ENCODE measurements around the gene GDF10. TPM values are rescaled to one million over a fixed set of nuclear protein-coding genes. Genes with fewer than 3 reads are reported as not detected.

Gene GDF10
- total RNA-seq, 1 donor from 2014 or later = not detected

DNA sequence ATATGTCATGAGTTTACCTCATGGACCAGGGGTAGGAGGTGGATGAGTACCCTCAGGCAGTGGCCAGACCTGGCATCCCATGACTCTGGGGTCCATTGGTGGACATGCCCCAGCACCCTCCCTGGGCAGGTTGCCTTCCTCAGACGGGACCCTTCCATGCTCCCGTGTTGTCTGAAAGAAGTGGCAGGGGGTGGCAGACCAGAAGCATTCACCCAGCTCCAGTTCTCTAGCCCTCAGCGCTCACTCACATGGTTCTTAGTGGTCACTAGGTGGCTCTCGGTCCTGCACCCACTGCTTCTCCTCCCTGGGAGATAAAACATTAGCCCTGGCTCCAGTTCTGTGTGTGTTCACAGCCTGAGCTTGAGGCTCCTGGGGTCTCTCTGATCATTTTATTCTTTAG is 54.2 kb downstream of the GDF10 start:
- no peak for FAIRE-seq
- no peak for DNase-seq (ENCODE audit: low read depth)
- TF ChIP-seq, protein P1, sequence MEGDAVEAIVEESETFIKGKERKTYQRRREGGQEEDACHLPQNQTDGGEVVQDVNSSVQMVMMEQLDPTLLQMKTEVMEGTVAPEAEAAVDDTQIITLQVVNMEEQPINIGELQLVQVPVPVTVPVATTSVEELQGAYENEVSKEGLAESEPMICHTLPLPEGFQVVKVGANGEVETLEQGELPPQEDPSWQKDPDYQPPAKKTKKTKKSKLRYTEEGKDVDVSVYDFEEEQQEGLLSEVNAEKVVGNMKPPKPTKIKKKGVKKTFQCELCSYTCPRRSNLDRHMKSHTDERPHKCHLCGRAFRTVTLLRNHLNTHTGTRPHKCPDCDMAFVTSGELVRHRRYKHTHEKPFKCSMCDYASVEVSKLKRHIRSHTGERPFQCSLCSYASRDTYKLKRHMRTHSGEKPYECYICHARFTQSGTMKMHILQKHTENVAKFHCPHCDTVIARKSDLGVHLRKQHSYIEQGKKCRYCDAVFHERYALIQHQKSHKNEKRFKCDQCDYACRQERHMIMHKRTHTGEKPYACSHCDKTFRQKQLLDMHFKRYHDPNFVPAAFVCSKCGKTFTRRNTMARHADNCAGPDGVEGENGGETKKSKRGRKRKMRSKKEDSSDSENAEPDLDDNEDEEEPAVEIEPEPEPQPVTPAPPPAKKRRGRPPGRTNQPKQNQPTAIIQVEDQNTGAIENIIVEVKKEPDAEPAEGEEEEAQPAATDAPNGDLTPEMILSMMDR (IDR thresholded peaks at IDR 0.05; ENCODE audit: insufficient read depth, low read length, severe bottlenecking) = peak; percentile 24

DNA sequence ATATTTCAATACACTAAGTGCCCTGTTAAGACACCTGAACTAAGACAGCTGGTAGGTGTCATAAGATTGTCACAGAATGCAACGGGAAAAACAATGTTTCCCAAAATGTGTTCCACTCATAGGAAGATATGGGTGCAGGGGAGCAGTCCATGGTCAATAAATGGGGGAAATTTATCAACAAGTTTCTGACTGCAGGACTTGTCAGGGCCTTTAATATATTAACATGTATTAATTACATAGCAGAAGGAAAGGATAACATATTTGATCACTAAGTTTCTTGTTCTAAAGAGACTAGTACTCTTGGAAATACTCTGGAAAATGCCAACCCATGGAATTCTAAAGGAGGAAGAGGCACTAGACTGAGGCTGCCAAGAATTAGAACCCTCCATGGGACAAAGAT is 54.9 kb downstream of the GDF10 start:
- no peak for DNase-seq (ENCODE audit: low read depth)

More for the DNA sequence above, 54.2 kb downstream of the GDF10 start:
- Histone ChIP-seq H3K36me3 (ENCODE audit: control insufficient read depth, insufficient read depth, low read length) (no peaks in the 10 kb centered on the region), H3K4me3 (ENCODE audit: low read depth, low read length) (no peak overlapping the region), H3K27me3 (ENCODE audit: control insufficient read depth, insufficient read depth, low read length) (peaks cover 3% of the 10 kb centered on the region)

DNA sequence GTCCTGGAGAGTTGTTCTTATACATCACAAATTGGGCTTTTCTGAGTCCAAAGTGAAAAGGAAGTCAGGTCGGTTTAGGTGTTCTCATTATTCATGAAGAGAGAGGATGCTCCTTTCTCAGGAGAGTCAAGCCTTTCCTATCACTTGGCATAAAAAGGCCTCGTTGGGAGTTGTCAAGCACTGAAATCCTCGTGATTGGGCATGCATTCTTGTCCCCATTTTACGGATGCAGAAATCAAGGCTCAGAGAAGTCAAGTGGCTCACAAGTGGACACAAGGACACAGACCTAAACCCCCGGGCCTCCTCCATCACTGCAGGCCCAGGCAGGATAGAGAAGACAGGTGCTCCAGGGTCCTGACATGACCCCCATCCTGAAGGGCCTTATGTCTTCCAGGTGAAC is 56.7 kb downstream of the GDF10 start:
- FAIRE-seq = no peak
- peaks cover 3% of the 10 kb centered on the region for H3K27me3 ChIP-seq (ENCODE audit: control insufficient read depth, insufficient read depth, low read length)
- DNase-seq (ENCODE audit: low read depth) = no peak
- TF ChIP-seq, protein P1 (IDR thresholded peaks at IDR 0.05; ENCODE audit: insufficient read depth, low read length, severe bottlenecking) = no peak
- no peak overlapping the region for H3K4me3 ChIP-seq (ENCODE audit: low read depth, low read length)
- H3K36me3 ChIP-seq (ENCODE audit: control insufficient read depth, insufficient read depth, low read length) = no peaks in the 10 kb centered on the region

More for the DNA sequence above, 54.9 kb downstream of the GDF10 start:
- no peak for FAIRE-seq
- H3K36me3 ChIP-seq (ENCODE audit: control insufficient read depth, insufficient read depth, low read length) = no peaks in the 10 kb centered on the region
- TF ChIP-seq, protein P1 (IDR thresholded peaks at IDR 0.05; ENCODE audit: insufficient read depth, low read length, severe bottlenecking) = no peak
- H3K27me3 ChIP-seq (ENCODE audit: control insufficient read depth, insufficient read depth, low read length) = peaks cover 3% of the 10 kb centered on the region
- no peak overlapping the region for H3K4me3 ChIP-seq (ENCODE audit: low read depth, low read length)

DNA sequence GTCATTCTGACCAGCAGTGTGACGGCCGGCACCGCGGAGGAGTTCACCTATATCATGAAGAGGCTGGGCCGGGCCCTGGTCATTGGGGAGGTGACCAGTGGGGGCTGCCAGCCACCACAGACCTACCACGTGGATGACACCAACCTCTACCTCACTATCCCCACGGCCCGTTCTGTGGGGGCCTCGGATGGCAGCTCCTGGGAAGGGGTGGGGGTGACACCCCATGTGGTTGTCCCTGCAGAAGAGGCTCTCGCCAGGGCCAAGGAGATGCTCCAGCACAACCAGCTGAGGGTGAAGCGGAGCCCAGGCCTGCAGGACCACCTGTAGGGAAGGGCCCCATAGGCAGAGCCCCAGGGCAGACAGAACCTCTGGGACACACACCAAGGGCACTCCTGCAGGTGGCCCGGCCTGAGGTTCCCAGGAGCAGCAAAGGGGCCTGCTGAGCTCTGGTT is 57.2 kb downstream of the GDF10 start:
- DNase-seq (ENCODE audit: low read depth) (no peak), FAIRE-seq (no peak)
- TF ChIP-seq, protein P1 (IDR thresholded peaks at IDR 0.05; ENCODE audit: insufficient read depth, low read length, severe bottlenecking) = no peak
- Histone ChIP-seq H3K4me3 (ENCODE audit: low read depth, low read length) (no peak overlapping the region), H3K36me3 (ENCODE audit: control insufficient read depth, insufficient read depth, low read length) (no peaks in the 10 kb centered on the region), H3K27me3 (ENCODE audit: control insufficient read depth, insufficient read depth, low read length) (no peaks in the 10 kb centered on the region)

DNA sequence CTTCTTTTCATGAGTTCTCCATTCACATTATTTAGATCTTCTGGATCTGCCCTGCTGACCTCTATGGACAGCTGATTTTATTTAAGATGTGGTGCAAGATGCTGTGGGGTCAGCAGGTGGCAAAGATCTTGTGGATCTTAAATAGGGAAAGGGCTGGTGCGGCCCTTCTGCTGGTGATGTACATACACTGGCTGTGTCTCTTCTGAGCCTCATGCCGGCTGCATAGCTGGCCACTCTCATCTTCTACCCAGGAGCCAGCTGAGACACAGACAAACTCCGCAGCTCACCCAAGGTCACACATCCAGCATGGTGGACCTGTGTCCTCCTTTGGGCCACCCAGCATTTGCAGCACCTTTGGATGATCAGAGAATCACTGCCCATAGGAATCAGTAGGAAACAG is 57.9 kb downstream of the GDF10 start:
- TF ChIP-seq, protein P1 (IDR thresholded peaks at IDR 0.05; ENCODE audit: insufficient read depth, low read length, severe bottlenecking) = no peak
- DNase-seq (ENCODE audit: low read depth) (no peak), FAIRE-seq (no peak)
- no peaks in the 10 kb centered on the region for H3K36me3 ChIP-seq (ENCODE audit: control insufficient read depth, insufficient read depth, low read length)
- no peaks in the 10 kb centered on the region for H3K27me3 ChIP-seq (ENCODE audit: control insufficient read depth, insufficient read depth, low read length)
- H3K4me3 ChIP-seq (ENCODE audit: low read depth, low read length) = no peak overlapping the region

DNA sequence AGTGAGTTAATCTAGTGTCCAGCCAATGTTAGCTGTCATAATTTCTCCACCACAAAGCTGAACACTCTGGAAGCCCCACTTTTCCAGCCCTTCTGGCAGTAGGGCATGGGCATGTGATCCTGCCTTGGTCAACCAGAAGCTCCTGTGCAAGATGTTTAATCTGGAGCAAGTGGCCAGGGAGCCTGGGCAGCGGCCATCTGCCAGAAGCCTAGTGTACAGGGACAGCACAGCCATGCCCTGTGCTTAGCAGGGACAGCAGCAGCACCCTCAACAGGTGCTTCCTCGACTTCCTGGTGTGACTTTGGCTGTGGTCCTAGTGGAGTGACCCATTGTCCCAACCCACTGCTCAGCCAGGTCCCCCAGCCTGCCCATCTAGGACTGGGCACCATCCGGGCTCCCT is 58.5 kb downstream of the GDF10 start:
- Histone ChIP-seq H3K36me3 (ENCODE audit: control insufficient read depth, insufficient read depth, low read length) (no peaks in the 10 kb centered on the region), H3K27me3 (ENCODE audit: control insufficient read depth, insufficient read depth, low read length) (no peaks in the 10 kb centered on the region), H3K4me3 (ENCODE audit: low read depth, low read length) (no peak overlapping the region)
- DNase-seq (ENCODE audit: low read depth) = no peak
- TF ChIP-seq, protein P1 (IDR thresholded peaks at IDR 0.05; ENCODE audit: insufficient read depth, low read length, severe bottlenecking) = no peak
- FAIRE-seq = no peak
